Measurements from ENCODE around the gene TRPV5.

TRPV5 gene

DNA sequence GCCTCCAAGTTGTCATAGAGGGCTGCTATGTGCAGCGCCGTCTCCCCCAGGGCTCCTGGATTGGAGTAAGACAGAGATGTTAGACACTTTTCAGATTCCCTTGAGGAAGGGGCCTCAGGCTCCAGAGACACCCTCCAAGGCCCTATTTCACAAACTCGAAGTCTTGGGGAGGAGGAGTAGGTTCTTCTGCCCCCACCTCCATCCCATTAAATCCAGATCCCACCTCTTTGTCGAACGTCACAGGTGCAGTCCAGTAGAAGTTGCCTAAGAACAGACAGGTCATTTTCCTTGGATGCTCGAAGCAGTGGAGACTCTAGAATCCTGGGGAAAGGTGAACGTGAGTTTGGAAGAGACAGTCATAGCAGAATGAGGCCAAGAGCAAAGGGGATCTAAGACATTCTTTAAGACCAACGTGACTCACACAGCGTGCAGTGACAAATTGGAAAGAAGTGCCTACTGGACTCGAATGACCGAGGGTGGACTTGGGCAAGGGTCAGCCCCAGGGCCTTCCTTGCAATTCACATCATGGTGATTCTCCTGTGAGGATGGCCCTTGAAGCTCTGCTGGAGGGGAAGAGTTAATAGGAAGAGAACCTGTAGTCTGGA, 3.3 kb downstream of the TRPV5 start:
- H3K4me3 Mint-ChIP-seq = no peak overlapping the region
- H3K36me3 Mint-ChIP-seq (ENCODE audit: low read depth) = no peaks in the 10 kb centered on the region

DNA sequence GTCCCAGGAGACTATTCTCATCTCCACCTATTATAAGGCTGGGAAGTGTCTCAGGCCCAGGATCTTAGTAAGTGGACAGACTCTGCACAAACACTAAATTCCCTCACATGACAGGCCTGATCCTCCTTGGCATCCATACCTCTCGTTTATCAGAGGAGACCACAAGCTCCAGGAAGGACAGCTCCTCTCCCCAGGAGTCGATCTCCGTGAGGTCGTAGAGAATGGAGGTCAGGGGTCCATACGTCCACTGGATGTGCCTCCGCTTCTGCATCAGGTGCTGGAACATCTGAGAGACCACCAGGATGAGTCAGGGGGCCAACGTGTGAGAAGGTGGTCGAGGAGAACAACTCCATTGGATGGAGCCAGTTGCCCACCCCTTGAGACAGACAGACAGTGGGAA, 5.6 kb downstream of the TRPV5 start:
- no peaks in the 10 kb centered on the region for H3K9me3 Mint-ChIP-seq
- H3K4me3 Mint-ChIP-seq = no peak overlapping the region
- no peaks in the 10 kb centered on the region for H3K4me1 Mint-ChIP-seq
- TF ChIP-seq, protein P1, sequence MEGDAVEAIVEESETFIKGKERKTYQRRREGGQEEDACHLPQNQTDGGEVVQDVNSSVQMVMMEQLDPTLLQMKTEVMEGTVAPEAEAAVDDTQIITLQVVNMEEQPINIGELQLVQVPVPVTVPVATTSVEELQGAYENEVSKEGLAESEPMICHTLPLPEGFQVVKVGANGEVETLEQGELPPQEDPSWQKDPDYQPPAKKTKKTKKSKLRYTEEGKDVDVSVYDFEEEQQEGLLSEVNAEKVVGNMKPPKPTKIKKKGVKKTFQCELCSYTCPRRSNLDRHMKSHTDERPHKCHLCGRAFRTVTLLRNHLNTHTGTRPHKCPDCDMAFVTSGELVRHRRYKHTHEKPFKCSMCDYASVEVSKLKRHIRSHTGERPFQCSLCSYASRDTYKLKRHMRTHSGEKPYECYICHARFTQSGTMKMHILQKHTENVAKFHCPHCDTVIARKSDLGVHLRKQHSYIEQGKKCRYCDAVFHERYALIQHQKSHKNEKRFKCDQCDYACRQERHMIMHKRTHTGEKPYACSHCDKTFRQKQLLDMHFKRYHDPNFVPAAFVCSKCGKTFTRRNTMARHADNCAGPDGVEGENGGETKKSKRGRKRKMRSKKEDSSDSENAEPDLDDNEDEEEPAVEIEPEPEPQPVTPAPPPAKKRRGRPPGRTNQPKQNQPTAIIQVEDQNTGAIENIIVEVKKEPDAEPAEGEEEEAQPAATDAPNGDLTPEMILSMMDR (IDR thresholded peaks at IDR 0.05; ENCODE audit: unreplicated experiment in 3 of 3) = no peak
- peaks cover 13% of the 10 kb centered on the region for H3K27me3 Mint-ChIP-seq (ENCODE audit: low read depth)
- H3K36me3 Mint-ChIP-seq (ENCODE audit: low read depth) = no peaks in the 10 kb centered on the region
- H3K27ac Mint-ChIP-seq = no peak overlapping the region

More for the DNA sequence above, 3.3 kb downstream of the TRPV5 start:
- Mint-ChIP-seq H3K9me3 (no peaks in the 10 kb centered on the region), H3K27ac (no peak overlapping the region), H3K27me3 (ENCODE audit: low read depth) (peaks cover 13% of the 10 kb centered on the region), H3K4me1 (no peaks in the 10 kb centered on the region)
- TF ChIP-seq, protein P1 (IDR thresholded peaks at IDR 0.05; ENCODE audit: unreplicated experiment in 3 of 3) = no peak

DNA sequence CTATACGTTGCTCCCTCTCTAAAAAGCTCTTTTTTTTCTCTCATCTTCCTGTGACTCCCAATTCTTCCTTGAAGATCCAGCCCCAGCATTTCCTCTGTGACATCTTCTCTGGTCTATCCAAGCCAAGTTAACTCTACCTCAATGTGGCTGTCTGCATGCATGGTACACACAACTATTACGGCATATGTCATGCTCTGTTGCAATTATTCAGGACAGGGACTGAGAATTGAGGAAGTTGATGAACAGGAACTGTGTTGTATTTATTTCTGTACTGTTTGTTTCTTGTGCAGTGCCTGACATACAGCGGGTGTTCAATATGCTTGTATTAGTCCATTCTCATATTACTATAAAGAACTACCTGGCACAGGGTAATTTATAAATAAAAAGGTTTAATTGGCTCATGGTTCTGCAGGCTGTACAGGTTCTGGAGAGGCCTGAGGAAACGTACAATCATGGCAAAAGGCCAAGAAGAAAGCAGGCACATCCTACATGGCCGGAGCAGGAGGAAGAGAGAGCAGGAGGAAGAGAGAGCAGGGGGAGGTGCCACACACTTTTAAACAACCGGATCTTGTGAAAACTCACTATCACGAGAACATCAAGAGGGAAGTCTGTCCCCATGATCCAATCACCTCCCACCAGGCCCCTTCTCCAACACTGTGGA, 6.3 kb downstream of the TRPV5 start:
- Mint-ChIP-seq H3K4me1 (no peaks in the 10 kb centered on the region), H3K36me3 (ENCODE audit: low read depth) (no peaks in the 10 kb centered on the region), H3K9me3 (no peaks in the 10 kb centered on the region), H3K27ac (no peak overlapping the region), H3K4me3 (no peak overlapping the region), H3K27me3 (ENCODE audit: low read depth) (peaks cover 13% of the 10 kb centered on the region)
- TF ChIP-seq, protein P1 (IDR thresholded peaks at IDR 0.05; ENCODE audit: unreplicated experiment in 3 of 3) = no peak

DNA sequence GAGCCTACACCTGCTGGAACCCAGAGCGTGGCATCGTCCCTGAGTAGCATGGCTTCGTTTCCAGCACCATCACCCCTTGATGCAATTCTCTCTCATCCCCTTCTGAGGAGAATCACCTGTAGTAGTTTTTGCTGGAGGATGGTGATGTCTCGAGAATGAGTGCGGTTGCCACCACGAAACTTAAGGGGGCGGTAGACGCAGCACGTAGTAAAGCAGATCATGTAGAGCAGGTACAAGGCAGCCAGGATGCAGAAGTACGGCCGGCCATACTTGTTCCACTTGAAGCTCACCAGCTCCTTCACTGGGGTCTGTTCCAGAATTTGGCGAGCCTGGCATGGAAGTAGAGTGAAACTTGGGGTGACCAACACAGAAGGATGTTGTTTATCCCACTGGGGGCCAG, 8.1 kb downstream of the TRPV5 start:
- H3K27ac Mint-ChIP-seq = no peak overlapping the region
- H3K4me1 Mint-ChIP-seq = no peaks in the 10 kb centered on the region
- H3K4me3 Mint-ChIP-seq = no peak overlapping the region
- H3K36me3 Mint-ChIP-seq (ENCODE audit: low read depth) = no peaks in the 10 kb centered on the region
- TF ChIP-seq, protein P1 (IDR thresholded peaks at IDR 0.05; ENCODE audit: unreplicated experiment in 3 of 3) = no peak
- no peaks in the 10 kb centered on the region for H3K9me3 Mint-ChIP-seq
- H3K27me3 Mint-ChIP-seq (ENCODE audit: low read depth) = peaks cover 15% of the 10 kb centered on the region

DNA sequence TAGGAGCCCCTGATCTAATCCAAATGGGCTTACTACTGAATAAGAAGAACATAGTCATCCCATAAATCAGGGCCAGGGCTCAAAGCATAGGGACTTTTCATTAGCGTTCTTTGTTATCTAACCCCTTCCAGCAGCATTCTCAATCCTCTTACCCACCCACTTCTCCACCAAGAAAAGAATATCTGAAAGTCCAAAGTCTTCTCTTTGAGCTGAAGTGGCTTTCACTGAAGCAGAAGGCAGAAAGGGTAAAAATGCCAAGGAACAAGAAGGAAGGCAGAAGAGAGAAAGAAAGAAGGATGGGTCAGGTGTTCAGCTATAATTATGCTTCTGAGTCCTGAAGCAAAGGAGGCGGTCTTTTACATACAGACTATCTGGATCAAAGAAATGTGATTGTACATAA, 10.2 kb downstream of the TRPV5 start:
- Mint-ChIP-seq H3K4me3 (no peak overlapping the region), H3K27me3 (ENCODE audit: low read depth) (peaks cover 13% of the 10 kb centered on the region), H3K4me1 (no peaks in the 10 kb centered on the region), H3K27ac (no peak overlapping the region), H3K9me3 (no peaks in the 10 kb centered on the region), H3K36me3 (ENCODE audit: low read depth) (no peaks in the 10 kb centered on the region)
- TF ChIP-seq, protein P1 (IDR thresholded peaks at IDR 0.05; ENCODE audit: unreplicated experiment in 3 of 3) = no peak

DNA sequence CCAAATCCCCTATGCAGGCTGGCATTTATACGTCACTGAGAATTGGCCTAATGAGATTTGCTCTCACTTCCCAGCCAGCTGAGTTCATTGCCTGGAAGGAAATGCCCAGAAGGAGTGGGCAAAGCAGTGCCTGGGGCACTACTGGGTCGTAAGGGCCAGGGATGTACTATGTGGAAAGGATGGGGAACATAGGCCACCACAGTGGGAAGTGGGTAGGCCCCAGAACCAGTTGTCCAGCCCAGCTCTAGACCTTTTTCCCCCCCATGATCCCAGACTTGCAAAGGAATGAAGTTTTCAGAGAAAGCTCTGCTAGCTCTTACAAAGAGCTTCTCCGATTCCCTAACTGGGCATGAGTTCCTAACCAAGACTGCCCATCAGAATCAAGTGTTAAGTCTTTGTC, 13.9 kb downstream of the TRPV5 start:
- Mint-ChIP-seq H3K27me3 (ENCODE audit: low read depth) (peaks cover 5% of the 10 kb centered on the region), H3K36me3 (ENCODE audit: low read depth) (no peaks in the 10 kb centered on the region), H3K27ac (no peak overlapping the region), H3K4me1 (no peaks in the 10 kb centered on the region), H3K4me3 (no peak overlapping the region), H3K9me3 (no peaks in the 10 kb centered on the region)
- TF ChIP-seq, protein P1 (IDR thresholded peaks at IDR 0.05; ENCODE audit: unreplicated experiment in 3 of 3) = no peak

Data from nephron (organoid).